ENCODE results near the gene PGR.

- TF ChIP-seq CTCF (conservative IDR thresholded peaks at IDR 0.05; ENCODE audit: low read depth, low read length) (no peak), EZH2 (IDR thresholded peaks at IDR 0.05; ENCODE audit: low read length, unreplicated experiment) (peak; percentile 48)
These were observed 2.9 kb downstream of the PGR start for GRCh38 chr11:101126551-101127196.
